HEK293 (cell line): ENCODE measurements around the gene MAP3K7.

Experiments
- CTCF ChIA-PET: fragments of 350-600 bp; formaldehyde crosslinking; extraction: SDS; loops from one replicate; lab custom pipeline; 2021; ENCODE audit warnings: antibody characterized with exemption; lab: Yijun Ruan, JAX
- POLR2A ChIA-PET: fragments of 300-600 bp; formaldehyde crosslinking; extraction: SDS; loops from one replicate; lab custom pipeline; 2020; ENCODE audit warnings: antibody characterized with exemption, inconsistent platforms; lab: Yijun Ruan, JAX
- H3K27ac ChIP-seq: fragments of 200-500 bp; sonication (Bioruptor generic); 2 replicates; pipeline ENCODE4 v1.5.1; 2014; ENCODE audit warnings: low read depth, low read length, control low read depth, inconsistent platforms; ENCODE audit errors: extremely low read depth
- H3K36me3 ChIP-seq, 2 experiments: fragments of 200-500 bp in 1 of 2; sonication (Bioruptor generic) in 1 of 2; 1 replicate in 1 of 2; 2 replicates in 1 of 2; pipeline ENCODE4 v1.5.1; 2014 to 2017; ENCODE audit warnings: inconsistent platforms in 2 of 2, low read length in 2 of 2; ENCODE audit not compliant: control insufficient read depth in 2 of 2, insufficient read depth in 1 of 2
- H3K4me1 ChIP-seq: fragments of 200-500 bp; sonication (Bioruptor generic); 2 replicates; pipeline ENCODE4 v1.5.1; 2014; ENCODE audit warnings: mild to moderate bottlenecking, low read length, inconsistent platforms; ENCODE audit not compliant: control insufficient read depth, insufficient read depth
- H3K4me3 ChIP-seq: 2 replicates; pipeline ENCODE4 v1.5.1; 2011; ENCODE audit warnings: low read depth, mild to moderate bottlenecking, control low read depth, low read length, moderate library complexity
- H3K9me3 ChIP-seq: fragments of 200-500 bp; sonication (Bioruptor generic); 2 replicates; pipeline ENCODE4 v1.5.1; 2014; ENCODE audit warnings: low read depth, low read length, inconsistent platforms; ENCODE audit not compliant: control insufficient read depth, insufficient read depth
- HOXD13 ChIP-seq: sonication (generic); formaldehyde crosslinking; IDR thresholded peaks from 2 replicates; pipeline ENCODE4 v1.8.0; 2022; ENCODE audit warnings: missing genetic modification reagents, borderline replicate concordance
- MZF1 ChIP-seq: fragments of 450-650 bp; formaldehyde crosslinking; IDR thresholded peaks from 2 replicates; pipeline ENCODE4 v1.5.1; 2017; ENCODE audit warnings: missing biosample characterization, missing genetic modification characterization, borderline replicate concordance
- ZBTB17 ChIP-seq: fragments of 450-650 bp; formaldehyde crosslinking; IDR thresholded peaks from 2 replicates; pipeline ENCODE4 v1.5.1; 2016; ENCODE audit warnings: missing biosample characterization, missing genetic modification characterization
- ZBTB26 ChIP-seq: fragments of 450-650 bp; formaldehyde crosslinking; optimal IDR thresholded peaks from 2 replicates; pipeline ENCODE3; 2016; ENCODE audit warnings: missing biosample characterization, mild to moderate bottlenecking, missing genetic modification characterization
- ZFP3 ChIP-seq: fragments of 450-650 bp; formaldehyde crosslinking; IDR thresholded peaks from 2 replicates; pipeline ENCODE4 v1.5.1; 2016; ENCODE audit warnings: low read depth, missing biosample characterization, missing genetic modification characterization
- ZNF112 ChIP-seq: fragments of 450-650 bp; formaldehyde crosslinking; IDR thresholded peaks from 2 replicates; pipeline ENCODE4 v1.5.0; 2017; ENCODE audit warnings: missing biosample characterization, missing genetic modification characterization
- ZNF157 ChIP-seq: fragments of 450-650 bp; formaldehyde crosslinking; IDR thresholded peaks from 2 replicates; pipeline ENCODE4 v1.5.1; 2016; ENCODE audit warnings: missing biosample characterization, missing genetic modification characterization
- ZNF174 ChIP-seq: fragments of 450-650 bp; formaldehyde crosslinking; IDR thresholded peaks from 2 replicates; pipeline ENCODE4 v1.5.0; 2017; ENCODE audit warnings: missing biosample characterization, mild to moderate bottlenecking, missing genetic modification characterization
- ZNF175 ChIP-seq: fragments of 450-650 bp; formaldehyde crosslinking; IDR thresholded peaks from 2 replicates; pipeline ENCODE4 v1.5.1; 2016; ENCODE audit warnings: missing biosample characterization, missing genetic modification characterization
- ZNF302 ChIP-seq: fragments of 450-650 bp; formaldehyde crosslinking; IDR thresholded peaks from 2 replicates; pipeline ENCODE4 v1.5.1; 2016; ENCODE audit warnings: missing biosample characterization, missing genetic modification characterization, low read depth
- ZNF513 ChIP-seq: fragments of 450-650 bp; IDR thresholded peaks from 2 replicates; pipeline ENCODE4 v1.5.1; 2018; ENCODE audit warnings: missing biosample characterization, missing genetic modification characterization
- ZNF600 ChIP-seq: fragments of 450-650 bp; formaldehyde crosslinking; IDR thresholded peaks from 2 replicates; pipeline ENCODE4 v1.5.1; 2016; ENCODE audit warnings: missing biosample characterization, missing genetic modification characterization
- ZNF629 ChIP-seq: fragments of 450-650 bp; formaldehyde crosslinking; IDR thresholded peaks from 2 replicates; pipeline ENCODE4 v1.5.1; 2017; ENCODE audit warnings: missing biosample characterization, missing genetic modification characterization
- ZNF664 ChIP-seq: fragments of 450-650 bp; formaldehyde crosslinking; IDR thresholded peaks from 2 replicates; pipeline ENCODE4 v1.5.1; 2016; ENCODE audit warnings: missing biosample characterization, missing genetic modification characterization
- ZNF843 ChIP-seq: fragments of 450-650 bp; formaldehyde crosslinking; IDR thresholded peaks from 2 replicates; pipeline ENCODE4 v1.5.1; 2016; ENCODE audit warnings: missing biosample characterization, missing genetic modification characterization
- TF ChIP-seq, protein P1 (sequence below): fragments of 450-650 bp; formaldehyde crosslinking; IDR thresholded peaks from 2 replicates; pipeline ENCODE4 v1.5.1; 2016; ENCODE audit warnings: missing biosample characterization, missing genetic modification characterization
- TF ChIP-seq, protein P2 (sequence below): fragments of 450-650 bp; formaldehyde crosslinking; IDR thresholded peaks from 2 replicates; pipeline ENCODE4 v1.5.1; 2016; ENCODE audit warnings: missing biosample characterization, missing genetic modification characterization
- TF ChIP-seq, protein P3 (sequence below): fragments of 450-650 bp; formaldehyde crosslinking; IDR thresholded peaks from 2 replicates; pipeline ENCODE4 v1.5.1; 2017; ENCODE audit warnings: missing biosample characterization, missing genetic modification characterization
- TF ChIP-seq, protein P4 (sequence below): fragments of 450-650 bp; formaldehyde crosslinking; IDR thresholded peaks from 2 replicates; pipeline ENCODE4 v1.5.1; 2017; ENCODE audit warnings: missing biosample characterization, missing genetic modification characterization

Gene MAP3K7

DNA sequence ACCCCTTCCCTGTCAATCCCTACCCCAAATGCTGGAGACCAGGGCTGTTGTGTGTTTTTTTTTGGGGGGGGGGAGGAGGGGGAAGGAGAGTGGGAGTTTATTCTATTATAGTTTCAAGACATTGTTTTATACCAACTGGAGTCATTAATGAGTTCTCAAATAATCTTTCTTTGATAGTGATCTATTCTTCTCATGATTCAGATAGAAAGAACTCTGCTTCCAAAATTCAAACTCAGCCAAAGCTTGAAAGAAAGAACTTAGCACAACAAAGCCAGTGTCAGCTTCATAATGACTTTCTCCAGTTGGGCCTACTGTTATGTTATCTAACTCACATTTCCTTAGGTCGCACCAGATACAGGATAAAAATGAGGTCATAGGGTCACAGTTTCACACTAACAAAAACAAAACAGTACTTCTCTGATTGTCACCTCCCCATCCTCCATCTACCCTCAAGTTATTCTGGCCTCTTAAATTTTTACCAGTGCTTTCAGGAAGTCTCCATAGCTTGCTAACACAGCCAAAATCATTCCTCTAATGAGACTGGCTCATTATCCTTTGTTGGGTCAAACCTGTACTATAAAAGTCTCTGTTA, 19.0 kb upstream of the MAP3K7 start (continued):
- TF ChIP-seq ZNF175 (tag by site-specific recombination) = no peak
- TF ChIP-seq, protein P1, sequence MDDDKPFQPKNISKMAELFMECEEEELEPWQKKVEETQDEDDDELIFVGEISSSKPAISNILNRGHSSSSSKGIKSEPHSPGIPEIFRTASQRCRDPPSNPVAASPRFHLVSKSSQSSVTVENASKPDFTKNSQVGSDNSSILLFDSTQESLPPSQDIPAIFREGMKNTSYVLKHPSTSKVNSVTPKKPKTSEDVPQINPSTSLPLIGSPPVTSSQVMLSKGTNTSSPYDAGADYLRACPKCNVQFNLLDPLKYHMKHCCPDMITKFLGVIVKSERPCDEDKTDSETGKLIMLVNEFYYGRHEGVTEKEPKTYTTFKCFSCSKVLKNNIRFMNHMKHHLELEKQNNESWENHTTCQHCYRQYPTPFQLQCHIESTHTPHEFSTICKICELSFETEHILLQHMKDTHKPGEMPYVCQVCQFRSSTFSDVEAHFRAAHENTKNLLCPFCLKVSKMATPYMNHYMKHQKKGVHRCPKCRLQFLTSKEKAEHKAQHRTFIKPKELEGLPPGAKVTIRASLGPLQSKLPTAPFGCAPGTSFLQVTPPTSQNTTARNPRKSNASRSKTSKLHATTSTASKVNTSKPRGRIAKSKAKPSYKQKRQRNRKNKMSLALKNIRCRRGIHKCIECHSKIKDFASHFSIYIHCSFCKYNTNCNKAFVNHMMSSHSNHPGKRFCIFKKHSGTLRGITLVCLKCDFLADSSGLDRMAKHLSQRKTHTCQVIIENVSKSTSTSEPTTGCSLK = no peak

- H3K4me3 ChIP-seq = no peak overlapping the region
- ChIA-PET CTCF (interaction anchor here (0.5 to 1.2 kb wide), 4 partner anchors 9 to 664 kb away, joined by 3 to 5 read pairs (median 3); no protein-coding TSS in a partner anchor), POLR2A (no interaction called here)
- no peaks in the 10 kb centered on the region for H3K36me3 ChIP-seq
- H3K4me1 ChIP-seq = no peaks in the 10 kb centered on the region
- TF ChIP-seq, protein P2, sequence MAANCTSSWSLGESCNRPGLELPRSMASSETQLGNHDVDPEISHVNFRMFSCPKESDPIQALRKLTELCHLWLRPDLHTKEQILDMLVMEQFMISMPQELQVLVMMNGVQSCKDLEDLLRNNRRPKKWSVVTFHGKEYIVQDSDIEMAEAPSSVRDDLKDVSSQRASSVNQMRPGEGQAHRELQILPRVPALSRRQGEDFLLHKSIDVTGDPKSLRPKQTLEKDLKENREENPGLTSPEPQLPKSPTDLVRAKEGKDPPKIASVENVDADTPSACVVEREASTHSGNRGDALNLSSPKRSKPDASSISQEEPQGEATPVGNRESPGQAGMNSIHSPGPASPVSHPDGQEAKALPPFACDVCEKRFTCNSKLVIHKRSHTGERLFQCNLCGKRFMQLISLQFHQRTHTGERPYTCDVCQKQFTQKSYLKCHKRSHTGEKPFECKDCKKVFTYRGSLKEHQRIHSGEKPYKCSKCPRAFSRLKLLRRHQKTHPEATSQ (tag by site-specific recombination) = no peak
- TF ChIP-seq ZNF174 (no peak), ZNF157 (no peak), ZNF629 (tag by site-specific recombination) (no peak), ZNF664 (tag by site-specific recombination) (no peak), ZNF112 (no peak), ZBTB26 (tag by site-specific recombination) (no peak), ZNF600 (tag by site-specific recombination) (no peak), ZNF513 (tag by site-specific recombination) (no peak), HOXD13 (CRISPR knock-in tag) (no peak), ZBTB17 (tag by site-specific recombination) (no peak), MZF1 (no peak), ZNF302 (tag by site-specific recombination) (no peak), ZFP3 (no peak), ZNF843 (tag by site-specific recombination) (no peak)
- TF ChIP-seq, protein P3, sequence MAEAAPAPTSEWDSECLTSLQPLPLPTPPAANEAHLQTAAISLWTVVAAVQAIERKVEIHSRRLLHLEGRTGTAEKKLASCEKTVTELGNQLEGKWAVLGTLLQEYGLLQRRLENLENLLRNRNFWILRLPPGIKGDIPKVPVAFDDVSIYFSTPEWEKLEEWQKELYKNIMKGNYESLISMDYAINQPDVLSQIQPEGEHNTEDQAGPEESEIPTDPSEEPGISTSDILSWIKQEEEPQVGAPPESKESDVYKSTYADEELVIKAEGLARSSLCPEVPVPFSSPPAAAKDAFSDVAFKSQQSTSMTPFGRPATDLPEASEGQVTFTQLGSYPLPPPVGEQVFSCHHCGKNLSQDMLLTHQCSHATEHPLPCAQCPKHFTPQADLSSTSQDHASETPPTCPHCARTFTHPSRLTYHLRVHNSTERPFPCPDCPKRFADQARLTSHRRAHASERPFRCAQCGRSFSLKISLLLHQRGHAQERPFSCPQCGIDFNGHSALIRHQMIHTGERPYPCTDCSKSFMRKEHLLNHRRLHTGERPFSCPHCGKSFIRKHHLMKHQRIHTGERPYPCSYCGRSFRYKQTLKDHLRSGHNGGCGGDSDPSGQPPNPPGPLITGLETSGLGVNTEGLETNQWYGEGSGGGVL (tag by site-specific recombination) = no peak
- TF ChIP-seq, protein P4, sequence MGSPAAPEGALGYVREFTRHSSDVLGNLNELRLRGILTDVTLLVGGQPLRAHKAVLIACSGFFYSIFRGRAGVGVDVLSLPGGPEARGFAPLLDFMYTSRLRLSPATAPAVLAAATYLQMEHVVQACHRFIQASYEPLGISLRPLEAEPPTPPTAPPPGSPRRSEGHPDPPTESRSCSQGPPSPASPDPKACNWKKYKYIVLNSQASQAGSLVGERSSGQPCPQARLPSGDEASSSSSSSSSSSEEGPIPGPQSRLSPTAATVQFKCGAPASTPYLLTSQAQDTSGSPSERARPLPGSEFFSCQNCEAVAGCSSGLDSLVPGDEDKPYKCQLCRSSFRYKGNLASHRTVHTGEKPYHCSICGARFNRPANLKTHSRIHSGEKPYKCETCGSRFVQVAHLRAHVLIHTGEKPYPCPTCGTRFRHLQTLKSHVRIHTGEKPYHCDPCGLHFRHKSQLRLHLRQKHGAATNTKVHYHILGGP (tag by site-specific recombination) = no peak
- no peaks in the 10 kb centered on the region for H3K9me3 ChIP-seq
- H3K27ac ChIP-seq = no peak overlapping the region
These were observed 17.7 kb upstream of the MAP3K7 start for GRCh38 chr6:90604546-90604945.
